Chondrocyte (in vitro differentiated cells): ENCODE measurements around the gene CLASP1. TPM values are rescaled to one million over a fixed set of nuclear protein-coding genes. Genes with fewer than 3 reads are reported as not detected.

ENCODE experiments used
- DNase-seq: peaks from one replicate; pipeline ENCODE4 v3.0.0; 2021; ENCODE audit warnings: mixed read lengths, low spot score
- H3K27ac Mint-ChIP-seq: one replicate; pipeline ENCODE4 v1.8.0; 2021; ENCODE audit warnings: mild to moderate bottlenecking, moderate library complexity, mixed read lengths; ENCODE audit not compliant: unreplicated experiment
- H3K27me3 Mint-ChIP-seq: 2 replicates; pipeline ENCODE4 v1.8.0; 2021; ENCODE audit warnings: low read depth, mixed read lengths
- H3K36me3 Mint-ChIP-seq: 2 replicates; pipeline ENCODE4 v1.8.0; 2021; ENCODE audit warnings: low read depth, mixed read lengths
- H3K4me1 Mint-ChIP-seq: 2 replicates; pipeline ENCODE4 v1.8.0; 2021; ENCODE audit warnings: low read depth, mild to moderate bottlenecking, mixed read lengths
- H3K4me3 Mint-ChIP-seq: one replicate; pipeline ENCODE4 v1.8.0; 2021; ENCODE audit warnings: mild to moderate bottlenecking, moderate library complexity, mixed read lengths; ENCODE audit not compliant: unreplicated experiment
- H3K9me3 Mint-ChIP-seq: 2 replicates; pipeline ENCODE4 v1.8.0; 2021; ENCODE audit warnings: low read depth, mixed read lengths
- total RNA-seq: library from RNA; stranded (reverse); gene quantifications from 3 replicates; pipeline ENCODE4 v1.2.1, GENCODE V29; 2021
- TF ChIP-seq, protein P1 (sequence below): fragments of 200-600 bp; sonication (generic); IDR thresholded peaks from 2 replicates; pipeline ENCODE4 v1.5.0; 2021; ENCODE audit warnings: antibody characterized with exemption, mild to moderate bottlenecking, moderate library complexity

Gene CLASP1
- total RNA-seq, 1 donor from 2014 or later = 56.0 TPM

DNA sequence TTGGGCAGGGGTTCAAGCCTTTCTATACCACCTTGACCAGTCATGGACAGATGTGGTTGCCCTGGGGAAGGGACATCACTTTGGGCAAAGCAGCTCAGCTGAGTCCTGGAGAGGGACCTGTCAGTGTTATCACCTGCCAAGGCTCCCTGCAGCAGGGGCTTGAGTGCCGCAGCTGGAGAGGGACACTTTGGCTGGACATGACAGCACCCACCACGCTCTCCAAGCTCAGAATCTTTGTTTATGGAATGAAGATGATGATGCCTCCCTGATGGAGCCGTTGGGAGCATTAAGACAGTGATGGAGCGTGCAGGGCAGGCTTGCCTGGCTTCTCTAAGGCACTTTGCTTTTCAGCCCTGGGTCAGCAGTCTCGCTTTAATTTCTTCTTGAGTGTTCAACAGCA, 360.0 kb downstream of the CLASP1 start:
- H3K36me3 Mint-ChIP-seq = no peaks in the 10 kb centered on the region
- peaks cover 1% of the 10 kb centered on the region for H3K4me1 Mint-ChIP-seq
- DNase-seq = no peak
- no peaks in the 10 kb centered on the region for H3K9me3 Mint-ChIP-seq
- TF ChIP-seq, protein P1, sequence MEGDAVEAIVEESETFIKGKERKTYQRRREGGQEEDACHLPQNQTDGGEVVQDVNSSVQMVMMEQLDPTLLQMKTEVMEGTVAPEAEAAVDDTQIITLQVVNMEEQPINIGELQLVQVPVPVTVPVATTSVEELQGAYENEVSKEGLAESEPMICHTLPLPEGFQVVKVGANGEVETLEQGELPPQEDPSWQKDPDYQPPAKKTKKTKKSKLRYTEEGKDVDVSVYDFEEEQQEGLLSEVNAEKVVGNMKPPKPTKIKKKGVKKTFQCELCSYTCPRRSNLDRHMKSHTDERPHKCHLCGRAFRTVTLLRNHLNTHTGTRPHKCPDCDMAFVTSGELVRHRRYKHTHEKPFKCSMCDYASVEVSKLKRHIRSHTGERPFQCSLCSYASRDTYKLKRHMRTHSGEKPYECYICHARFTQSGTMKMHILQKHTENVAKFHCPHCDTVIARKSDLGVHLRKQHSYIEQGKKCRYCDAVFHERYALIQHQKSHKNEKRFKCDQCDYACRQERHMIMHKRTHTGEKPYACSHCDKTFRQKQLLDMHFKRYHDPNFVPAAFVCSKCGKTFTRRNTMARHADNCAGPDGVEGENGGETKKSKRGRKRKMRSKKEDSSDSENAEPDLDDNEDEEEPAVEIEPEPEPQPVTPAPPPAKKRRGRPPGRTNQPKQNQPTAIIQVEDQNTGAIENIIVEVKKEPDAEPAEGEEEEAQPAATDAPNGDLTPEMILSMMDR = no peak
- H3K27ac Mint-ChIP-seq = no peak overlapping the region
- H3K27me3 Mint-ChIP-seq = peaks cover 35% of the 10 kb centered on the region
- H3K4me3 Mint-ChIP-seq = no peak overlapping the region

DNA sequence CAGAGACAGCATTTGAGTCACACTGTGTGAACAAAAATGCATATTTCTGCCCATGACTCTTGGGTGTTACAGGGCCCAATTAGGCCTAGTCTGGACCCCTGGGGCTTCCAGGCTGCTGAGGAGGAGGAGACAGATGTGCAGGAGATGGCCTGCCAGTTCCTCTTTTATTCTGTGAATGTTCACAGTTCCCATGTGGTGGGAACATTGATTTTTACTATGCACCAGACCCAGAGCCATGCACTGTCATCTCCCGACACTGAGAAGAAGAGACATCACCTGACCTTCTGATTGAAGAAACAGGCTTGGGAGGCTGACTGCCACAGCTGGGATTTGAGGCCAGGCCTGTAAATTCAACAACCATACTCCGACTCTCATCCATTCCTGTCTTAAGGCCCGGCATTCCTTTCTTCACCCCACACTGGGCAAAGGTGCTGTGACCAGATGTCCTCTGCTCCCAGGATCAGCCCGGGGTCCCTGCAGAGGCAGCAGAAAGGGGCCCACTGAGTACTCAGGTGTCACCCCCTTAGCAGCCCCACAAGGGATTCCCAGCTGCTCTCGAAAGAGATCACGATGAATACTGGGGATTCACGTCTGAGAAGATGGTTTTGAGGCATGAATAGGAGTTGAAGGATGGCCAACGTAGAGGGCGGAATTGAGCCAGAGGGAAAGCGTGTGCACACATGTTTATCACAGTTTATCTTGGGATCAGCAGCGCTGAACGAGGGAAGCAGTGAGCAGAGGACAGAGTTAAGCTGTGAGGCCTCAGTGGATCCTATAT, 360.6 kb downstream of the CLASP1 start:
- Mint-ChIP-seq H3K36me3 (no peaks in the 10 kb centered on the region), H3K4me3 (no peak overlapping the region), H3K4me1 (peaks cover 4% of the 10 kb centered on the region), H3K27ac (no peak overlapping the region), H3K27me3 (peaks cover 37% of the 10 kb centered on the region), H3K9me3 (no peaks in the 10 kb centered on the region)
- TF ChIP-seq, protein P1 = no peak
- DNase-seq = no peak

GRCh38 chr2:121287956-121288355, 361.3 kb downstream of the CLASP1 start:
- Mint-ChIP-seq H3K4me3 (no peak overlapping the region), H3K27me3 (peaks cover 37% of the 10 kb centered on the region), H3K36me3 (no peaks in the 10 kb centered on the region), H3K9me3 (no peaks in the 10 kb centered on the region), H3K27ac (no peak overlapping the region), H3K4me1 (peaks cover 4% of the 10 kb centered on the region)
- TF ChIP-seq, protein P1 = no peak
- no peak for DNase-seq

Other genes starting within 250 kb of the CLASP1 start
- gene RNU4ATAC, start 118.6 kb downstream of the CLASP1 start, total RNA-seq = not detected in 3 replicates
- gene NIFK, start 87.4 kb upstream of the CLASP1 start, total RNA-seq = 35.5 to 40.5 TPM (median 39.8 TPM) in 3 replicates
- 51.1 to 61.6 TPM (median 57.1 TPM) in 3 replicates for gene TSN, start 106.2 kb upstream of the CLASP1 start, total RNA-seq